ENCODE results near the gene ATRX.

DNA sequence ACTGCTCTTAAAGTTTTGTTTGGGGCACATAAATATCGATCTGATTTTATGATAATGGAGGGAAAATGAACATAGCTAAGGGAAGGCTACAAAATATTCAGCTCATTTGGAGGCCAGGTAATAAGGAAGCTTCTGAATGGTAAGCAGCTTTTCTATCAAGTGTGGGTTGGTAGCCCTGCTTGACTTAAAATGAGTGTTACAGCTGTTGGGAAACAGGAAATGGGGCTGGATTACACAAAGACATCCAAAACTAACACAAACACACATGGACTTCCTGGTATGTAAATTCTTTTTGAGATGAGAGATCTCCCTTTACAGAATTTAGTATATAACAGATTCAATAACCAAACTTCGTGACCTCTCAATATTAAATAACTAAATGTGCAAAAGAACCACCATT is 280.8 kb downstream of the ATRX start:
- TF ChIP-seq, protein P1, sequence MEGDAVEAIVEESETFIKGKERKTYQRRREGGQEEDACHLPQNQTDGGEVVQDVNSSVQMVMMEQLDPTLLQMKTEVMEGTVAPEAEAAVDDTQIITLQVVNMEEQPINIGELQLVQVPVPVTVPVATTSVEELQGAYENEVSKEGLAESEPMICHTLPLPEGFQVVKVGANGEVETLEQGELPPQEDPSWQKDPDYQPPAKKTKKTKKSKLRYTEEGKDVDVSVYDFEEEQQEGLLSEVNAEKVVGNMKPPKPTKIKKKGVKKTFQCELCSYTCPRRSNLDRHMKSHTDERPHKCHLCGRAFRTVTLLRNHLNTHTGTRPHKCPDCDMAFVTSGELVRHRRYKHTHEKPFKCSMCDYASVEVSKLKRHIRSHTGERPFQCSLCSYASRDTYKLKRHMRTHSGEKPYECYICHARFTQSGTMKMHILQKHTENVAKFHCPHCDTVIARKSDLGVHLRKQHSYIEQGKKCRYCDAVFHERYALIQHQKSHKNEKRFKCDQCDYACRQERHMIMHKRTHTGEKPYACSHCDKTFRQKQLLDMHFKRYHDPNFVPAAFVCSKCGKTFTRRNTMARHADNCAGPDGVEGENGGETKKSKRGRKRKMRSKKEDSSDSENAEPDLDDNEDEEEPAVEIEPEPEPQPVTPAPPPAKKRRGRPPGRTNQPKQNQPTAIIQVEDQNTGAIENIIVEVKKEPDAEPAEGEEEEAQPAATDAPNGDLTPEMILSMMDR (conservative IDR thresholded peaks at IDR 0.05; ENCODE audit: low read depth, low read length): no peak
- no peak for TF ChIP-seq EZH2 (IDR thresholded peaks at IDR 0.05; ENCODE audit: low read length, unreplicated experiment)
- TF ChIP-seq EZH2phosphoT487 (IDR thresholded peaks at IDR 0.05; ENCODE audit: borderline replicate concordance, low read length): no peak

All from PC-3 (cell line).